Central memory CD8-positive, alpha-beta T cell (primary cell): ENCODE measurements around the gene CDCA4.

Source experiments
- ATAC-seq: fragments of 150-1000 bp; cut with Tn5 transposase; replicated peaks from 2 replicates; pipeline ENCODE4 v1.10.0; 2022; ENCODE audit warnings: mild to moderate bottlenecking, moderate FRiP score, moderate number of reproducible peaks; ENCODE audit not compliant: poor library complexity, severe bottlenecking; ENCODE audit errors: extremely low read depth
- DNase-seq, 2 donors: peaks; one replicate each; pipeline ENCODE4 v3.0.0; 2021; ENCODE audit warnings: low spot score in 2 of 2
- H3K27ac Mint-ChIP-seq: one replicate; pipeline ENCODE4 v1.8.0; 2022; ENCODE audit warnings: low read depth, mild to moderate bottlenecking, moderate library complexity, mixed read lengths
- H3K27me3 Mint-ChIP-seq: one replicate; pipeline ENCODE4 v1.8.0; 2022; ENCODE audit warnings: mixed read lengths
- H3K36me3 Mint-ChIP-seq: one replicate; pipeline ENCODE4 v1.8.0; 2022; ENCODE audit warnings: mild to moderate bottlenecking, moderate library complexity, mixed read lengths; ENCODE audit not compliant: insufficient read depth
- H3K4me1 Mint-ChIP-seq: one replicate; pipeline ENCODE4 v1.8.0; 2022; ENCODE audit warnings: mixed read lengths
- H3K4me3 Mint-ChIP-seq: one replicate; pipeline ENCODE4 v1.8.0; 2022; ENCODE audit warnings: mild to moderate bottlenecking, moderate library complexity, mixed read lengths
- H3K9me3 Mint-ChIP-seq: one replicate; pipeline ENCODE4 v1.8.0; 2022; ENCODE audit warnings: mixed read lengths

The CDCA4 gene

GRCh38 chr14:105026033-105026785 lies 5.3 kb upstream of the CDCA4 start:
- Mint-ChIP-seq H3K9me3 (no peaks in the 10 kb centered on the region), H3K27ac (peak overlapping the region; percentile 83), H3K27me3 (no peaks in the 10 kb centered on the region), H3K36me3 (peaks cover 12% of the 10 kb centered on the region), H3K4me3 (peak overlapping the region; percentile 54), H3K4me1 (peaks cover 15% of the 10 kb centered on the region)
- ATAC-seq (no peak), DNase-seq (no peak)

DNA sequence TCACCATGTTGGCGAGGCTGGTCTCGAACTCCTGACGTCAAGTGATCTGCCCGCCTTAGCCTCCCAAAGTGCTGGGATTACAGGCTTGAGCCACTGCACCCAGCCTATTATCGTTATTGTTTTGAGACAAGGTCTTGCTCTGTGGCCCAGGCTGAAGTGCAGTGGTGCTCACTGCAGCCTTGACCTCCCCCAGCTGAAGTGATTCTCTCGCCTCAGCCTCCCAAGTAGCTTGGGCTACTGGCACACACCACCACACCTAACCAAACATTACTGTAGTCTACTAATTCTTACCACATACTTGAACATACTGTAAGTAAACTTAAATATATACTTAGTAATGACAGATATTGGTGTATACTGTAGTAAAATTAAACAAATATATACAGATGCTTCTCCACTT lies 4.5 kb upstream of the CDCA4 start:
- ATAC-seq (no peak), DNase-seq (no peak)
- H3K9me3 Mint-ChIP-seq, result no peaks in the 10 kb centered on the region
- H3K27me3 Mint-ChIP-seq, result no peaks in the 10 kb centered on the region
- peak overlapping the region; percentile 36 for H3K4me3 Mint-ChIP-seq
- H3K4me1 Mint-ChIP-seq, result peaks cover 15% of the 10 kb centered on the region
- H3K36me3 Mint-ChIP-seq, result peaks cover 12% of the 10 kb centered on the region
- peak overlapping the region; percentile 83 for H3K27ac Mint-ChIP-seq

- ATAC-seq (no peak), DNase-seq (no peak)
- Mint-ChIP-seq H3K27me3 (no peaks in the 10 kb centered on the region), H3K36me3 (peaks cover 22% of the 10 kb centered on the region), H3K4me1 (peaks cover 27% of the 10 kb centered on the region), H3K9me3 (no peaks in the 10 kb centered on the region), H3K4me3 (peak overlapping the region; percentile 36), H3K27ac (no peak overlapping the region)
Observed at GRCh38 chr14:105023791-105024480, 3.1 kb upstream of the CDCA4 start.

DNA sequence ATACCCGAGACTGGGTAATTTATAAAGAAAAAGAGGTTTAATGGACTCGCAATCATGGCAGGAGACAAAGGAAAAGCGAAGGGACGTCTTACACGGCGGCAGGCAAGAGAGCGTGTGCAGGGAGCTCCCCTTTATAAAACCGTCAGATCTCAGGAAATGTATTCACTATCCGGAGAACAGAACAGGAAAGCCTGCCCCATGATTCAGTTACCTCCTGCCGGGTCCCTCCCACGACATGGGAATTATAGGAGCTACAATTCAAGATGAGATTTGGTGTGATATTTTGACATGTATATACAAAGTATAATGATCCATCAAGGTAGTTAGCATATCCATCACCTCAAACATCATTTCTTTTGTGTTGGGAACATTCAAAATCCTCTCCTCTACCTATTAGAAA lies 2.3 kb upstream of the CDCA4 start:
- H3K9me3 Mint-ChIP-seq, result no peaks in the 10 kb centered on the region
- DNase-seq (no peak), ATAC-seq (no peak)
- H3K4me1 Mint-ChIP-seq, result peaks cover 33% of the 10 kb centered on the region
- H3K27me3 Mint-ChIP-seq, result no peaks in the 10 kb centered on the region
- peaks cover 23% of the 10 kb centered on the region for H3K36me3 Mint-ChIP-seq
- no peak overlapping the region for H3K27ac Mint-ChIP-seq
- H3K4me3 Mint-ChIP-seq, result no peak overlapping the region

DNA sequence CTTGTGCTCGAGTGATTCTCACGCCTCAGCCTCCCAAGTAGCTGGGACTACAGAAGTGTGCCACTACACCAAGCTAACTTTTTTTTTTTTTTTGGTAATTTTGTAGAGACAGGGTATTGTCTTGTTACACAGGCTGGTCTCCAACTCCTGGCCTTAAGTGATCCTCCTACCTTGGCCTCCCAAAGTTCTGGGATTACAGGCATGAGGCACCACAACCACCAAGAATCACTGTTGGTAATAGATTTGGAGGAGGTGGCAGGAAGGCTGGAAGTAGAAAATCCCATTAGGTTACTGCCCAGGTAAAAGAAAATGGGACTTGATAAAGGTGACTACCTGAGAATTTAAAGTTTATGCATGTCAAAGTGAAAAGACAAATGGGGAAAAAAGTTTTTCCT lies 1.4 kb upstream of the CDCA4 start:
- Mint-ChIP-seq H3K4me1 (peaks cover 41% of the 10 kb centered on the region), H3K4me3 (peak overlapping the region; percentile 86), H3K9me3 (no peaks in the 10 kb centered on the region), H3K36me3 (peaks cover 24% of the 10 kb centered on the region), H3K27ac (no peak overlapping the region), H3K27me3 (no peaks in the 10 kb centered on the region)
- DNase-seq (no peak), ATAC-seq (no peak)

DNA sequence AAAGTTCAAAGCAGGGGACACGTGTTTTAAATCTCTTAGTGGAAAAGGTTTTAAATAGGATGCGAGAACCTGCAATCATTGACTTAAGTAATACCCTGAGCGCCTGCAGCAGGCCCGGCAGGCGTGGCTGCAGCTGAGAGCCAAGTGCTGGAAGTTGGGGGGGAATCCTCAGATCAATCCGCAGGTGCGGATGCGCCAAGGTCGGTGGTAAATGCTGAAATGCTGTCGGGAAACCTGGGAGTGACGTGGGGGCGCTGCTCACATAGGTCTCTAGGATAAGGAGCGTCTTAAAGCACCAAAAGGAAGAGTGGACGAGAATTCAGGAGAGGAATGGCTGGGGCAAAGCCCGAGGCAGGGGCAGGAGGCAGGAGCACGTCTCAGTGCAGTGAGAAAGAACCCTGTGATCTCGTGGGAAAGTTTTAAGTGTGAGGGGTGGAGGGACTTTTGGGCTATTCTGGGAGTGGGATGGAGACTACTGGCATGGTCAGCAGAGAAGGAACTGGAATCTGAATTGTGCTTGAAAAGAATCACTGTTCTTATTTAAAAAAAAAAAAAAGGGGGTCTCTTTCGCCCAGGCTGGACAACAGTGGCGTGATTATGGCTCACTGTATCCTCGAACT lies 883 bp upstream of the CDCA4 start:
- Mint-ChIP-seq H3K36me3 (peaks cover 24% of the 10 kb centered on the region), H3K9me3 (no peaks in the 10 kb centered on the region), H3K27ac (peak overlapping the region; percentile 86), H3K27me3 (no peaks in the 10 kb centered on the region), H3K4me1 (peaks cover 45% of the 10 kb centered on the region), H3K4me3 (peak overlapping the region; percentile 86)
- DNase-seq (no peak), ATAC-seq (no peak)

DNA sequence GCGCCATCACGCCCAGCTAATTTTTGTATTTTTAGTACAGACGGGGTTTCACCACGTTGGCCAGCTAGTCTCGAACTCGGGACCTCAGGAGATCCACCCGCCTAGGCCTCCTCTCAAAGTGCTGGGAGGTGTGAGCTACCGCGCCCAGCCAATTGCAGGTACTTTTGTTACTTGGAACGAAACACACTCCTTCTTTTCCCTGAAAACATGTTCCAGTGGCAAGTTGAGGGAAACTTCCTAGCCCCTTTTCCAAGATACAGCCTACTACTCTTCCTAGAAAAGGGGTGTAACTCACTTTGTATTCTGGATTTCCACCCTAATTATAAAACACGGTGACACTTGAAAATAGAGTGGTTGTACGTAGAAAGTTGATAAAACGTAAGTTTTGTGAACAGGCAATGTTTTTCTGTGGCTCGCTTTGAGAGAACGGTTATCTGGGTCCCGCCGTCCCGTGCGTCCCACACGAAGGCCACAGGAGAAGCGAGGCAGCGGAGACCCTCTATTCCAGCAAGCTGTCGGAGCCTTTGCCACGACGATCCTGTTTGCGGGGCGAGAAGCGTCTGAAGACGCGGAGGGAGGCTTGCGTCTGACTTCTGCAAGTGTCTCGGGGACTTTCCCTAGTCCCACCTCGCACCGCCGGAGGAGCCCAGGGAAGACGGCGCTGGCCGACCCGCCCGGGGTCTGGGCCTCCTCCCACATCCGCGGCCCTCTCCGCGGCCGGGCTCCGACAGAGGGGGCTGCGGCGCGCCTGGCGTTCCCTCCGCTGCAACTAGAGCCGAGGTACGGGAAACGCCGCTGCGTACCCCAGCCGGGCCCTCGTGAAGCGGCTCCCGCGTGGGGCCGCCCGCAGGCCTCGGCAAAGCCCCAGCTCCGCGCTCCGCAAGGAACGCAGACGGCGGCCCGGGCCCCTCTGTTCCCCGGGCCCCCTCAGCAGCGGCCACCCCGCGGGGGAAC lies 745 bp downstream of the CDCA4 start:
- Mint-ChIP-seq H3K36me3 (peaks cover 25% of the 10 kb centered on the region), H3K27me3 (no peaks in the 10 kb centered on the region)
- peak; percentile 55 to 80 for DNase-seq

GRCh38 chr14:105018414-105018813 lies 2.5 kb downstream of the CDCA4 start:
- ATAC-seq (no peak), DNase-seq (no peak)
- peaks cover 72% of the 10 kb centered on the region for H3K4me1 Mint-ChIP-seq
- no peaks in the 10 kb centered on the region for H3K9me3 Mint-ChIP-seq
- H3K4me3 Mint-ChIP-seq, result peak overlapping the region; percentile 90
- H3K27me3 Mint-ChIP-seq, result no peaks in the 10 kb centered on the region
- peaks cover 24% of the 10 kb centered on the region for H3K36me3 Mint-ChIP-seq
- H3K27ac Mint-ChIP-seq, result peak overlapping the region; percentile 94

More for the DNA sequence above, 745 bp downstream of the CDCA4 start:
- Mint-ChIP-seq H3K27ac (peak overlapping the region; percentile 94), H3K9me3 (no peaks in the 10 kb centered on the region), H3K4me1 (peaks cover 54% of the 10 kb centered on the region), H3K4me3 (peak overlapping the region; percentile 90)
- peak; percentile 54 for ATAC-seq

GRCh38 chr14:105015905-105016304 lies 5.0 kb downstream of the CDCA4 start:
- peak overlapping the region; percentile 90 for H3K4me3 Mint-ChIP-seq
- H3K9me3 Mint-ChIP-seq, result no peaks in the 10 kb centered on the region
- peaks cover 78% of the 10 kb centered on the region for H3K4me1 Mint-ChIP-seq
- no peaks in the 10 kb centered on the region for H3K27me3 Mint-ChIP-seq
- peaks cover 23% of the 10 kb centered on the region for H3K36me3 Mint-ChIP-seq
- DNase-seq (no peak), ATAC-seq (no peak)
- peak overlapping the region; percentile 78 for H3K27ac Mint-ChIP-seq

- ATAC-seq, result peak; percentile 55
- H3K4me1 Mint-ChIP-seq, result peaks cover 78% of the 10 kb centered on the region
- no peaks in the 10 kb centered on the region for H3K9me3 Mint-ChIP-seq
- DNase-seq, result peak in 1 of 2 donors; percentile 20
- peaks cover 25% of the 10 kb centered on the region for H3K36me3 Mint-ChIP-seq
- H3K27me3 Mint-ChIP-seq, result no peaks in the 10 kb centered on the region
- H3K4me3 Mint-ChIP-seq, result peak overlapping the region; percentile 90
- H3K27ac Mint-ChIP-seq, result peak overlapping the region; percentile 78
Observed at GRCh38 chr14:105015242-105015641, 5.6 kb downstream of the CDCA4 start.

GRCh38 chr14:105014631-105015030 lies 6.3 kb downstream of the CDCA4 start:
- no peaks in the 10 kb centered on the region for H3K27me3 Mint-ChIP-seq
- H3K4me1 Mint-ChIP-seq, result peaks cover 73% of the 10 kb centered on the region
- peak overlapping the region; percentile 78 for H3K27ac Mint-ChIP-seq
- ATAC-seq, result no peak
- H3K36me3 Mint-ChIP-seq, result peaks cover 26% of the 10 kb centered on the region
- H3K9me3 Mint-ChIP-seq, result no peaks in the 10 kb centered on the region
- H3K4me3 Mint-ChIP-seq, result peak overlapping the region; percentile 90
- no peak for DNase-seq

DNA sequence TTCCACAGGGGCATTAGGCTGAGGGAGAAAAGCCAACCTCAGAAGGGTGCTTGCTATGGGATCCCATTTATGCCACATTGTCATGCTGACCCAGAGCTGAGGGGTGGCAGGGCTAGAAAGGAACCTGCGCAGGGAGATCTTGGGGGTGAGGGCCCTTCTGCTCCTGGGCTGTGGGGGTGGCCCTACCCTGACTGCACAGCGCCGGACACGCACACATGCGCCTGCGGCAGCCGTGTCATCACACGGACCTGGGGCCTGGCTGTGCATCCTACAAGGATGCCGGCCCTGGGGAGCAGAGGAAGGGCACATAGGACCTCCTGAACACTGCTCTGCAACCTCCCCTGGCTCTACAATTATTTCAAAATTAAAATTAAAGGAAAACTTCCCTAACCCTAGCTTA lies 6.9 kb downstream of the CDCA4 start:
- H3K27ac Mint-ChIP-seq, result peak overlapping the region; percentile 78
- peak overlapping the region; percentile 90 for H3K4me3 Mint-ChIP-seq
- DNase-seq (no peak), ATAC-seq (no peak)
- H3K27me3 Mint-ChIP-seq, result no peaks in the 10 kb centered on the region
- no peaks in the 10 kb centered on the region for H3K9me3 Mint-ChIP-seq
- H3K4me1 Mint-ChIP-seq, result peaks cover 67% of the 10 kb centered on the region
- H3K36me3 Mint-ChIP-seq, result peaks cover 27% of the 10 kb centered on the region
